T-helper 2 cell treated with Interferon-gamma antibody and Interleukin-4, amounts not matched to agents 5 μg/mL and 100 μg/mL, for 36 hours (primary cell): ENCODE measurements around the gene AQP5.
"Not testable (repeated sequence)": the region's sequence is repeated elsewhere in the genome, so short reads cannot be mapped to it uniquely, and the experiment has no call there.

ENCODE experiments used
- DNase-seq: peaks from one replicate; pipeline ENCODE4 v3.0.0; 2021; ENCODE audit warnings: low spot score
- H3K27ac Mint-ChIP-seq: one replicate; pipeline ENCODE4 v1.8.0; 2021; ENCODE audit warnings: mild to moderate bottlenecking, mixed read lengths
- H3K27me3 Mint-ChIP-seq: one replicate; pipeline ENCODE4 v1.8.0; 2021; ENCODE audit warnings: low read depth, mixed read lengths
- H3K36me3 Mint-ChIP-seq: one replicate; pipeline ENCODE4 v1.8.0; 2021; ENCODE audit warnings: low read depth, mixed read lengths
- H3K4me1 Mint-ChIP-seq: one replicate; pipeline ENCODE4 v1.8.0; 2021; ENCODE audit warnings: low read depth, mixed read lengths
- H3K4me3 Mint-ChIP-seq: one replicate; pipeline ENCODE4 v1.8.0; 2022; ENCODE audit warnings: mild to moderate bottlenecking, moderate library complexity, mixed read lengths
- H3K9me3 Mint-ChIP-seq: one replicate; pipeline ENCODE4 v1.8.0; 2021; ENCODE audit warnings: mixed read lengths

Gene AQP5

GRCh38 chr12:49980501-49981349 lies 19.1 kb downstream of the AQP5 start:
- Mint-ChIP-seq H3K36me3 (peaks cover 4% of the 10 kb centered on the region), H3K4me3 (no peak overlapping the region), H3K27me3 (no peaks in the 10 kb centered on the region), H3K27ac (no peak overlapping the region), H3K9me3 (no peaks in the 10 kb centered on the region), H3K4me1 (peaks cover 2% of the 10 kb centered on the region)
- DNase-seq = no peak

DNA sequence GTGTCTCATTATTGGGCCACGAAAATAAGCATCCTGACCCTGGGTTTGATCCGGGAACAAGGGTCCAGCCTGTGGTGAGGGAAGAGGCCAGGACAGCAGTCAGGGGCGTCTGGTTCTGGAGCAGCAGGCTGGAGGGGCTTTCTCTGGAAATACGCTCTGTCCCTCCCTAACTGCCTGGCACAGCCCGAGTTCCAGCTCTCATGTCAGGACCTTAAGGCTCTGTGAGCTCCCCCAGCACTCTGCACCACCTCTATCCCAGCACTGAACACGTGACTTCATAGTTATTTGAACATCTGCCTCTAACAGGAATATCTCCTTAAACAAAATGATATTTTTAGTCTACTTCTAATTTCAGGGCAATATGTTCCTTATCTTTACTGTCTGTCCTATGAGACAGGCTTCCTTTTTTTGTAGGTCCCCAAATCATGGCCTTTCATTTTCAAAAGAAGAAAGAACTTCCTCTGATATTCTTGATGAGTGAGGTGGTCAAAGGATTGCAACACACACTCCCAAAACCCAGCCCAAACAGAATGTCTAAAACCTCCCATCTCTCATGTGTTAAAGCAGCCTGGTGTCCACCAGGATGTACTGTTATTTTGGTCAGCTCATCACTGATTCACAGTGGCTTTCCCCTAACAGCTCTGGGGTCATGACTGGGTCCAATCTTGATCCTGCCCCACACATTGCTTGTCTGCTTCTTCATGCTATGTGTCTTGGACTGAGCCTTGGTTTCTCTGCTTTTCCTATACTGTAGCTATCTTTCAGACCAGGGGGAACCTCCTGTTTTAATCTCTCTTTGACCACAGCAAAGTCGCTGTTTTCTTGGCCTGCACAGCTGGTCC lies 20.8 kb downstream of the AQP5 start:
- Mint-ChIP-seq H3K9me3 (no peaks in the 10 kb centered on the region), H3K27ac (no peak overlapping the region), H3K36me3 (peaks cover 17% of the 10 kb centered on the region), H3K4me3 (no peak overlapping the region), H3K4me1 (peaks cover 2% of the 10 kb centered on the region), H3K27me3 (no peaks in the 10 kb centered on the region)
- no peak for DNase-seq

GRCh38 chr12:49983892-49984291 lies 22.2 kb downstream of the AQP5 start:
- Mint-ChIP-seq H3K4me1 (peaks cover 2% of the 10 kb centered on the region), H3K4me3 (no peak overlapping the region), H3K27me3 (no peaks in the 10 kb centered on the region), H3K36me3 (peaks cover 29% of the 10 kb centered on the region), H3K27ac (no peak overlapping the region), H3K9me3 (no peaks in the 10 kb centered on the region)
- DNase-seq = no peak

DNA sequence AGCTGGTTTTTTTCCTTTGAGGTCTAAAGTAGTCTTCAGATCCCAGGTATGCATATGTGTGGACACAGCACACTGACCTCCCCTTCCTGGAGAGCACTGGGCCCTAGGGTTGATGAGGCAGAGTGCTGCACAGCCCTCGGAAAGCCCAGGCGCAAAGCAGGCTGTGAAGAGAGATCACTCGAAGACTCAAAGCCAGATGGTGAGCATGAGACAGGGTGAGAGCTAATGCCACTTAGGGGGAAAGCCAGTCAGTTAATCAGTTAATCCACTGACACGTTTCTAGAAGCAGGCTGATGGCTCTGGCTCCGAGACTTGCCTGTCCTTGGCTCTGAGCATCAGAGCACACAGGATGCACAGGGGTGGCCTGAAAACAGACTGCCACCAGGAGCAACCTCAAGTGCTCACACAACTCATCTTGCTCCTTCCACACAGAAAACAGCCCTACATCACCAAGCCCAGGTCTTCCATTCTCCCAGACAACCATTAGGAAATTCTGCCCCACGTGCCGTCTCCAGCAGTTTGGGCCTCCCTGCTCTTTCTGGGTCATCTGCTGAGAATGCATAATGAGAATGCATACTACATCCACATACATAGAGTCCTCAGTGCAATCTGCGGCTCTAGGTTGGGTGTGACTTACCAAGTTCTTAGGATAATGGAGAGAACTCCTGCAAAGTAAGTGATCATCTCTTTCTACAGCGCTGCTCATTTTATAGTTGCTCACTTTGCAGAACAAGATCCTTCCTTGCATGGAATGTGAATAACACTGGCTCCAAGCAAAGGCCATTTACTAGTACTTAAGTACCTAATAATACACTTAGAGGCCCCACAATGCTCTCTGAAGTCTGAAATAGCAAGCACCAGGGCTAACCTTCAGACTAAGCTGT lies 23.0 kb downstream of the AQP5 start:
- Mint-ChIP-seq H3K27me3 (no peaks in the 10 kb centered on the region), H3K4me3 (no peak overlapping the region), H3K27ac (no peak overlapping the region), H3K9me3 (no peaks in the 10 kb centered on the region), H3K4me1 (peaks cover 2% of the 10 kb centered on the region), H3K36me3 (peaks cover 35% of the 10 kb centered on the region)
- DNase-seq = no peak

- no peak for DNase-seq
- Mint-ChIP-seq H3K4me3 (no peak overlapping the region), H3K36me3 (peaks cover 44% of the 10 kb centered on the region), H3K9me3 (no peaks in the 10 kb centered on the region), H3K27ac (no peak overlapping the region), H3K4me1 (peaks cover 2% of the 10 kb centered on the region), H3K27me3 (no peaks in the 10 kb centered on the region)
These were observed 24.3 kb downstream of the AQP5 start for GRCh38 chr12:49985981-49986380.

GRCh38 chr12:49986476-49986875 lies 24.8 kb downstream of the AQP5 start:
- H3K4me3 Mint-ChIP-seq, DNase-seq, H3K27me3 Mint-ChIP-seq, H3K4me1 Mint-ChIP-seq, H3K27ac Mint-ChIP-seq, H3K9me3 Mint-ChIP-seq: not testable (repeated sequence)
- H3K36me3 Mint-ChIP-seq = peaks cover 44% of the 10 kb centered on the region

- Mint-ChIP-seq H3K36me3 (peaks cover 56% of the 10 kb centered on the region), H3K9me3 (no peaks in the 10 kb centered on the region), H3K4me3 (no peak overlapping the region), H3K27ac (no peak overlapping the region), H3K27me3 (no peaks in the 10 kb centered on the region), H3K4me1 (peaks cover 2% of the 10 kb centered on the region)
- DNase-seq = no peak
These were observed 26.1 kb downstream of the AQP5 start for GRCh38 chr12:49987625-49988303.

GRCh38 chr12:49989400-49989799 lies 27.7 kb downstream of the AQP5 start:
- not testable (repeated sequence) for H3K4me3 Mint-ChIP-seq, H3K27ac Mint-ChIP-seq, DNase-seq, H3K9me3 Mint-ChIP-seq, H3K4me1 Mint-ChIP-seq, H3K27me3 Mint-ChIP-seq
- H3K36me3 Mint-ChIP-seq = peaks cover 67% of the 10 kb centered on the region

DNA sequence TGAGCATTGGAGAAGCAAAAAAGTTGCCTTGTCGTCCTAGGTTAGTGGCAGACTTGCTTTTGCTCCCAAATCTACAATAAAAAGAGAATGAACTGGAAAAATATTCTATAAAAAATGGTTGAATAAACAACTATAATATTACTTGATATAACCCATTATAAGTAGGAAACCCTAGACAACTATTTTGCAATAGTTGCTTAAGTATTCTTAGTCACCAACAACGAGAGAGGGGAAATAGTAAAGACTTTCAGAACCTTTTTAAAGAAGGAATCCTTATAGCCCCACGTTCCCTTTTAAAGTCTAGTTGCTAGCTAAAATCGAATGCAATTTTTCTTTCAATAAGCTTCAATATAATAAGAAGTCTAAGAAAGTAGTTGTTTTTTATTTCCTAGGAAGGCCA lies 28.6 kb downstream of the AQP5 start:
- H3K27ac Mint-ChIP-seq = no peak overlapping the region

DNA sequence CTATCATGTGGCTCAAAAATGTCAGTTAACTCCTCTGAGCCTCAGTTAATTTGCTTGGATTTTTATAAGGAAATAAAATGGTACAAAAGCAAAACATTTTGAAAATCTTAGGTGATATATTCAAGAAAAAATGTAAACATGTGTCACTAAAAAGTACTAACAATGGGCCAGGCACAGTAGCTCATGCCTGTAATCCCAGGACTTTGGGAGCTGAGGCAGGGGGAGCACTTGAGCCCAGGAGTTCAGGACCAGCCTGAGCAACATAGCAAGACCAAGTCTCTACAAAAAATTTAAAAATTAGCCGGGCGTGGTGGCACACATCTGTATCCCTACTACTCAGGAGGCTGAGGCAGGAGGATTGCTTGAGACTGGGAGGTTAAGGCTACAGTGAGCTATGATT lies 36.8 kb downstream of the AQP5 start:
- Mint-ChIP-seq H3K36me3 (peaks cover 58% of the 10 kb centered on the region), H3K27me3 (no peaks in the 10 kb centered on the region), H3K9me3 (no peaks in the 10 kb centered on the region), H3K4me1 (no peaks in the 10 kb centered on the region), H3K4me3 (no peak overlapping the region), H3K27ac (no peak overlapping the region)
- DNase-seq = no peak

More for the DNA sequence above, 28.6 kb downstream of the AQP5 start:
- Mint-ChIP-seq H3K36me3 (peaks cover 74% of the 10 kb centered on the region), H3K27me3 (no peaks in the 10 kb centered on the region), H3K4me1 (no peaks in the 10 kb centered on the region), H3K9me3 (no peaks in the 10 kb centered on the region), H3K4me3 (no peak overlapping the region)
- no peak for DNase-seq

GRCh38 chr12:50003595-50003994 lies 41.9 kb downstream of the AQP5 start:
- DNase-seq = no peak
- H3K27ac Mint-ChIP-seq = no peak overlapping the region
- peaks cover 6% of the 10 kb centered on the region for H3K4me1 Mint-ChIP-seq
- H3K27me3 Mint-ChIP-seq = no peaks in the 10 kb centered on the region
- peaks cover 60% of the 10 kb centered on the region for H3K36me3 Mint-ChIP-seq
- no peaks in the 10 kb centered on the region for H3K9me3 Mint-ChIP-seq
- H3K4me3 Mint-ChIP-seq = no peak overlapping the region

DNA sequence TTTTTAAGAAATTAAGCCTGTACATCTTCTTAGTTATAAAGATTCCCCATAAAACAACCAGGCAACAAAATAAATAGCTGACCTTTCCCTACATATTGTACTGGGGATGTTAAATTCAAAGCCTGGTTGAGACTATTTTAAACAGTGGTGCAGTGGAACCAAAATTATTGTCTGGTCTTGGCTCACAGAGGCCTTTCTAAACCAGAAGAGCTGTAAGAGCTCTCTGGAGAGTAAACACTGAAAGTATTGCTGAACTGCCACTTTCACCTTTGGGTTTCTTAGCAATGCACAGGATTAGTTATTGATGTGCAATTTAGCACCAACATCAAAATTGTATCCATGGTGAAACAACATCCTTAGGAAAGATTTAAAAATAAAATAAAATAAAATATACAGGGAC lies 43.0 kb downstream of the AQP5 start:
- DNase-seq = no peak
- Mint-ChIP-seq H3K9me3 (no peaks in the 10 kb centered on the region), H3K36me3 (peaks cover 57% of the 10 kb centered on the region), H3K27ac (no peak overlapping the region), H3K4me3 (no peak overlapping the region), H3K27me3 (no peaks in the 10 kb centered on the region), H3K4me1 (peaks cover 9% of the 10 kb centered on the region)

GRCh38 chr12:50005175-50005574 lies 43.5 kb downstream of the AQP5 start:
- no peak for DNase-seq
- H3K4me1 Mint-ChIP-seq = peaks cover 11% of the 10 kb centered on the region
- no peaks in the 10 kb centered on the region for H3K27me3 Mint-ChIP-seq
- peaks cover 60% of the 10 kb centered on the region for H3K36me3 Mint-ChIP-seq
- H3K27ac Mint-ChIP-seq = no peak overlapping the region
- H3K4me3 Mint-ChIP-seq = no peak overlapping the region
- no peaks in the 10 kb centered on the region for H3K9me3 Mint-ChIP-seq
